ENCODE data around the gene SAPCD2. TPM values are rescaled to one million over a fixed set of nuclear protein-coding genes. Genes with fewer than 3 reads are reported as not detected.

SAPCD2 gene
- total RNA-seq, 1 experiment from 2014 or later, result 29.8 TPM

- no peak overlapping the region for H3K27ac ChIP-seq (ENCODE audit: insufficient read length, low read depth, low read length)
- no peak overlapping the region for H3K9ac ChIP-seq (ENCODE audit: extremely low read depth, insufficient read length, low read length)
- no peak overlapping the region for H3K18ac ChIP-seq (ENCODE audit: insufficient read length, low read depth, low read length)
- Mint-ChIP-seq H3K4me1 (peaks cover 0 to 8% of the 10 kb centered on the region in 2 experiments; a peak in 2 of 4 replicates), H3K4me3 (no peak overlapping the region), H3K9me3 (no peaks in the 10 kb centered on the region), H3K36me3 (ENCODE audit: insufficient read depth in 1 of 3, low read depth in 3 of 3) (no peaks in the 10 kb centered on the region), H3K27me3 (ENCODE audit: low read depth) (peaks cover 41% of the 10 kb centered on the region), H3K27ac (no peak overlapping the region)
- H2BK5ac ChIP-seq (ENCODE audit: insufficient read length, low read length), result no peak overlapping the region
- no peaks in the 10 kb centered on the region for H3K79me2 ChIP-seq (ENCODE audit: insufficient read depth, low read length)
- H3K4me2 ChIP-seq (ENCODE audit: insufficient read depth, insufficient read length, low read length), result no peak overlapping the region
- no peak overlapping the region for H3T11ph ChIP-seq (ENCODE audit: low read length)
- H4K91ac ChIP-seq (ENCODE audit: insufficient read length, low read depth, low read length), result no peak overlapping the region
- H3K56ac ChIP-seq (ENCODE audit: insufficient read length, low read depth, low read length), result no peak overlapping the region
- H2BK12ac ChIP-seq (ENCODE audit: insufficient read length, low read depth, low read length), result no peak overlapping the region
- no CpG with 5 or more reads among the region's 15 CpGs for WGBS (ENCODE audit: extremely low coverage, insufficient read length, low lambda C conversion rate)
- no peaks in the 10 kb centered on the region for H3K4me1 ChIP-seq (ENCODE audit: insufficient read depth, low read length)
- H3K4ac ChIP-seq (ENCODE audit: low read depth, low read length), result no peak overlapping the region
- H4K20me1 ChIP-seq (ENCODE audit: control insufficient read depth, insufficient read depth, insufficient read length), result peaks cover 2% of the 10 kb centered on the region
- H2BK20ac ChIP-seq (ENCODE audit: low read depth, low read length, poor library complexity, severe bottlenecking), result no peak overlapping the region
- no peaks in the 10 kb centered on the region for H3K79me1 ChIP-seq (ENCODE audit: insufficient read depth, low read depth, low read length, poor library complexity, severe bottlenecking)
- H4K5ac ChIP-seq (ENCODE audit: insufficient read length, low read depth, low read length), result no peak overlapping the region
- no peaks in the 10 kb centered on the region for H3K9me3 ChIP-seq (ENCODE audit: control insufficient read depth, low read depth, low read length)
- TF ChIP-seq CTCF (conservative IDR thresholded peaks at IDR 0.05), result no peak
- no peak overlapping the region for H2AK5ac ChIP-seq (ENCODE audit: insufficient read length, low read length)
- H2BK120ac ChIP-seq (ENCODE audit: low read depth, low read length, poor library complexity, severe bottlenecking), result no peak overlapping the region
- H3K23ac ChIP-seq (ENCODE audit: insufficient read length, low read depth, low read length), result no peak overlapping the region
- H3K23me2 ChIP-seq (ENCODE audit: insufficient read length, low read depth, low read length, poor library complexity, severe bottlenecking), result peaks cover 9% of the 10 kb centered on the region
- H2BK15ac ChIP-seq (ENCODE audit: low read depth, low read length), result no peak overlapping the region
- no peak overlapping the region for H3K14ac ChIP-seq (ENCODE audit: insufficient read depth, low read length)
- H4K8ac ChIP-seq (replicated peaks; ENCODE audit: insufficient read length, low read depth, low read length), result no peak overlapping the region
- H3K27me3 ChIP-seq (ENCODE audit: insufficient read depth, low read length), result no peaks in the 10 kb centered on the region
- no peak for DNase-seq
- H2AFZ ChIP-seq (ENCODE audit: low read length), result no peak overlapping the region
Observed at GRCh38 chr9:137030006-137030405, 40.4 kb downstream of the SAPCD2 start.

Data from H9 (cell line).